ENCODE measurements around the gene SULT1B1. TPM values are rescaled to one million over a fixed set of nuclear protein-coding genes. Genes with fewer than 3 reads are reported as not detected.
"Not testable (repeated sequence)": the region's sequence is repeated elsewhere in the genome, so short reads cannot be mapped to it uniquely, and the experiment has no call there.

The SULT1B1 gene
- total RNA-seq (2014; rRNA removed; shearing (Covaris generic)) = 0.02 and 0.28 TPM in 2 replicates

DNA sequence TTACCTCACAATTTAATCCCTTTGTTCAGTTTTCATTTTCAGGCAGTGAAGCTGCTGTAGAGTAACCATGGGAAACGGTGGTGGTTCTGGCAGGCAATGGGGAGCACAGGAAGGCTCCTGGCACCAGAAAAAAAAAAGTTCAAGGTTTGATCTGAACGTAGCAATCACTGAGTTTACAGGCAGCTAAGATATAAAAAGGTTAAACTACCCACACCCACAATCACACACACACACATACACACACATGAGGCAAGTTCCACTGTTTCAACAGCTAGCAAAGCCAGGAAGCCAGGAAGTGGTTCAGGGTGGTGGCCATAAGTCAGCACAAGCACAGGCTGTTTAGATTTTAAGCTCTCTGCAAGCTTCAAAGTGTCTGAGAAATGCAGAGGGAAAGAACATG is at the start of gene SULT1B1:
Gene SULT1B1, minus strand, starts transcription at position 166 of the 400 bp plus-strand sequence. CDS start 5,403 bp downstream, outside the sequence.
- Histone ChIP-seq H3K36me3 (no peaks in the 10 kb centered on the region), H3K4me1 (peaks cover 5% of the 10 kb centered on the region), H3K9me3 (replicated peaks) (no peaks in the 10 kb centered on the region), H3K4me3 (peak within 1 kb of the TSS; percentile 39; the same call in 1 of the 2 replicates), H3K27me3 (no peaks in the 10 kb centered on the region), H3K27ac (no peak within 1 kb of the TSS)
- DNase-seq = no peak

DNA sequence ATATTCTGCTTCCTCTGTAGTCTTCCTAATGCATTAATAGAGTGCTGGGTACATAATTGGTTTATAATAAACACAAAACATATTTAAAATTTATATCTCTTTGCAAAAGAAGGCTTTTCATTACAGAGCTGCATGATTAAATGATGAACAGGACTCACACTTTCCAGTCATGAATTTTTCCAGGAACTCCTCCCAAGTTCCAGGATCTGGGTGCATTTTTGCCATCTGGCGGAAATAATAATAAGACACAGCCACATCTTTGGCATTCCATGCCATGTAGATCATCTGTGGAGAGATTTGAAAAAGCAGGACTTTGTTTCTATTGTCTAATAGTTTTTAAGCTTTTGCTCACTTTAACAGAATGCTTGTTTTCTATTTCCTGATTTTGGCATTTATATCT is 40.2 kb upstream of the SULT1B1 start:
- H3K9me3 ChIP-seq (replicated peaks) = no peaks in the 10 kb centered on the region
- DNase-seq = no peak
- no peaks in the 10 kb centered on the region for H3K4me1 ChIP-seq
- no peak overlapping the region for H3K4me3 ChIP-seq
- no peaks in the 10 kb centered on the region for H3K36me3 ChIP-seq
- H3K27ac ChIP-seq = no peak overlapping the region
- H3K27me3 ChIP-seq = no peaks in the 10 kb centered on the region

DNA sequence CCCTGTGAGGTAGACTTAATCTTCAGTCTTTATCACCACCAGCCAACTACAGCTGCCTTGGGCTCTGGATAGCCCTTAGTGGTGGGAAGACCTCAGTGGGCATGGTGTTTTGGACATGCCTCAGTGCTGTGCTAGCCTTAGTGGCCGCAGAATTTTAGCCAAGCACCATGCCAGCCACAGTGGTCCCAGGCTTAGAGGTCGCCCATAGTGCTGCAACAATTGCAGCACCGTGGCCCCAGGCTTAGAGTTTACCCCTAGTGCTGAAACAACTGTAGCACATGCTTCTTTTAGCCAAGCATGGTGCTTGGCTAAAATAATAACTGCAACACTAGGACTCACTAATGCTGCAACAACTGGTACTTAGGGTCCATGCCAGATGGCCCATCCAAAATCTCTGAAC is 38.9 kb upstream of the SULT1B1 start:
- DNase-seq = no peak
- no peak overlapping the region for H3K4me3 ChIP-seq
- no peaks in the 10 kb centered on the region for H3K4me1 ChIP-seq
- H3K27me3 ChIP-seq = no peaks in the 10 kb centered on the region
- H3K27ac ChIP-seq = no peak overlapping the region
- H3K36me3 ChIP-seq = no peaks in the 10 kb centered on the region
- no peaks in the 10 kb centered on the region for H3K9me3 ChIP-seq (replicated peaks)

DNA sequence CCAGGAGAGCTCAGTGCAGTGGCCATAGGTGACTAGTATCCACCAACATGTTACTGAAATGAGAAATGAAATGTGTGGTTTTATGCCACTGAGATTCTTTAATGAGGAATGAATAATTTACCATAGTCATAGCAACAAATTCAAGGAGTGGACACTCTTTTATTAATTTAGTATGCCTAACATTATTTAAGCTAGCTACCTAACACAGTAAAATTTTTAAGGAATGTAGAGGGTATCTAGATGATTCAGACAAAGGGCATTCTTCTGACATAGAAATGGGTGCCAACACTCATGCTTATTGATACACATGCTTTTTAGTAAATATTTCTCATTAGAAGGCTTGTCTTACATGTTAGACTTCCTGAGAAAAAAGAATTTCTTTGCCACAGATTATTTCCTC is 33.3 kb upstream of the SULT1B1 start:
- H3K4me1 ChIP-seq = no peaks in the 10 kb centered on the region
- H3K36me3 ChIP-seq = no peaks in the 10 kb centered on the region
- no peaks in the 10 kb centered on the region for H3K27me3 ChIP-seq
- H3K9me3 ChIP-seq (replicated peaks) = no peaks in the 10 kb centered on the region
- no peak overlapping the region for H3K4me3 ChIP-seq
- no peak for DNase-seq
- H3K27ac ChIP-seq = no peak overlapping the region

GRCh38 chr4:69787879-69788278 is 27.5 kb upstream of the SULT1B1 start:
- Histone ChIP-seq H3K4me1 (no peaks in the 10 kb centered on the region), H3K4me3 (no peak overlapping the region), H3K27ac (no peak overlapping the region), H3K36me3 (no peaks in the 10 kb centered on the region), H3K9me3 (replicated peaks) (no peaks in the 10 kb centered on the region), H3K27me3 (no peaks in the 10 kb centered on the region)
- DNase-seq = no peak

- Histone ChIP-seq H3K4me1 (no peaks in the 10 kb centered on the region), H3K9me3 (replicated peaks) (no peaks in the 10 kb centered on the region), H3K27ac (no peak overlapping the region), H3K36me3 (no peaks in the 10 kb centered on the region), H3K27me3 (no peaks in the 10 kb centered on the region), H3K4me3 (no peak overlapping the region)
- DNase-seq = no peak
Observed at GRCh38 chr4:69786547-69786946, 26.1 kb upstream of the SULT1B1 start.

DNA sequence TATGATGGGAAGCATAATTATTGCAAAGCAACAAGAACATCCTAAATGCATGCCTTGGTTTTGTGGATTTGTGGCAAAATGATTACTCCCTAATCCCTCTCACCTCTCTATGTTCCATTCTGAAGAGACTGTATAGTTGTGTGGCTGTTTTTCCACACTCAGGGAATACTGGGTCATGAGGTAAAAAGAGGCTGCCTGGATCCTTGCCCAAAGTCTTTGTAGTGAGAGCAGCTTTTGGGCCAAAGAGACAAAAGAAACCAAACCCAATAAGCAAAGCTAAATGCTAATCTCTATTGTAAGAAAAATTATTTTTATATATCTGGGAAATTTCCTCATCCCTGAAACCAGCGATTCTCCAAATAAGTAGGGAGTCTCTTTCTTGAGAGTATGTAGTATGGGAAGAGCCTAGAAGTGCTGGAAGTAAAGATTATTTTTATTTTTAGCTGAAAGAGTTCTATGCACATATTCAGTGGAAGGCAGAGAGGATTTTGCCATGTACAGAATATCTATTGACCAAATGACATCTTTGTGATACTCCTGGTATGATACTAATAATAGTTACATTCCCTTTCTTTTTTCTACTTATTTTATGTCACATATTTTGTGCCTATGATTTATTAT is 24.9 kb upstream of the SULT1B1 start:
- Histone ChIP-seq H3K4me3 (no peak overlapping the region), H3K36me3 (no peaks in the 10 kb centered on the region), H3K27me3 (no peaks in the 10 kb centered on the region), H3K9me3 (replicated peaks) (no peaks in the 10 kb centered on the region), H3K27ac (no peak overlapping the region), H3K4me1 (no peaks in the 10 kb centered on the region)
- DNase-seq = no peak

DNA sequence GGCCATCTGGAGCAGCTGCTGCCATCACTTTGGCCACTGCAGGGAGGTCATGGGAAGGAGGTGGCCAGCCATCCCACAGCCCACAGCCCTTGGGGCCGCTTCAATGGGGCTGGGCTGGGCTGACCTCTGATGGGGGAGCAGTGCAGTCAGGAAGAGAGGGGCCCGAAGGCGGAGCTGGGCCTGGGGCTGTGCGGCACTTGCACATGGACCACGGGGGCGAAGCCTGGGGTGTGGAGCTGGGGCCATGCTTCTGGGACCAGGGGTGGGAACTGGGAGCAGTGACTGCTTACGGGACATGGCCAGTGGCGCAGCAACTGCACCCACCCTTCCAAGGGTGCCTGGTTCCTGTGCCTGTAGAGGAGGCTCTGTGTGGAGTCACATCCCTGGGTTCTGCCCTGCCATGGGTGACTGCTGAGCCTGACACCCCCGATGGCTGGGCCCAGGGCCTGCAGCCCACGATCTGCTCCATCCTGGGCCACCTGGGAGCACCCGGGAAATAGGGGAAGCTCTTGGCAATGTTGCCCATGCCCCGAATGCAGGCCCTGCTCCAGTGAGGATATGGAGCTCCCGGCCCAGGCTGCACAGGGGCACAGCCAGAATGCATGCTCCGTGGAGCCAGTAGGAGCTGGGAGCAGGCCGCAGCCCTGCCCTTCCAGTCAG is 22.4 kb upstream of the SULT1B1 start:
- H3K27me3 ChIP-seq = no peaks in the 10 kb centered on the region
- no peaks in the 10 kb centered on the region for H3K36me3 ChIP-seq
- no peaks in the 10 kb centered on the region for H3K9me3 ChIP-seq (replicated peaks)
- no peak overlapping the region for H3K4me3 ChIP-seq
- no peaks in the 10 kb centered on the region for H3K4me1 ChIP-seq
- no peak overlapping the region for H3K27ac ChIP-seq
- DNase-seq = no peak

GRCh38 chr4:69781458-69782418 is 21.3 kb upstream of the SULT1B1 start:
- Histone ChIP-seq H3K9me3 (replicated peaks) (no peaks in the 10 kb centered on the region), H3K4me3 (no peak overlapping the region), H3K27ac (no peak overlapping the region), H3K27me3 (no peaks in the 10 kb centered on the region), H3K4me1 (no peaks in the 10 kb centered on the region), H3K36me3 (no peaks in the 10 kb centered on the region)
- no peak for DNase-seq

GRCh38 chr4:69780141-69780540 is 19.7 kb upstream of the SULT1B1 start:
- H3K27ac ChIP-seq = no peak overlapping the region
- no peak overlapping the region for H3K4me3 ChIP-seq
- no peaks in the 10 kb centered on the region for H3K27me3 ChIP-seq
- no peak for DNase-seq
- H3K4me1 ChIP-seq = no peaks in the 10 kb centered on the region
- no peaks in the 10 kb centered on the region for H3K9me3 ChIP-seq (replicated peaks)
- H3K36me3 ChIP-seq = no peaks in the 10 kb centered on the region

DNA sequence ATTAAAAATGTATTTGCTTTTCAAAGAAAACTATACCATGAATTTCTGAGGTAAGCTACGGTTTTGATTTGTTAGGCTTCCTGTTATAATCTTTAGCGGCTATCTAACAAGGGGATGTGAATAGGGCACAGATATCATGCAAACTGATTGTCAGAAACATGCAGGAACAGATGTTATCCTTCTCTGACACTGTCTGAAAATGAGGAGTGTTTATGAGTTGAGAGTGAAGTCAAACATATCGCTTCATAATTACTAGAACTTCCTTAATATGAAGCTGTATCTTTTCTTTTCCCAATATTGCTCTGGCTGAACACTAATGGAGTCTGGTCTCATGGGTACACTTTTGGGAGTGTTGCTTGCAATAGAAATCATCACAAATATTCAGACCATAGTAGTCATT is 16.3 kb upstream of the SULT1B1 start:
- Histone ChIP-seq H3K27ac (no peak overlapping the region), H3K27me3 (no peaks in the 10 kb centered on the region), H3K9me3 (replicated peaks) (no peaks in the 10 kb centered on the region), H3K4me1 (no peaks in the 10 kb centered on the region), H3K4me3 (no peak overlapping the region), H3K36me3 (no peaks in the 10 kb centered on the region)
- DNase-seq = no peak

DNA sequence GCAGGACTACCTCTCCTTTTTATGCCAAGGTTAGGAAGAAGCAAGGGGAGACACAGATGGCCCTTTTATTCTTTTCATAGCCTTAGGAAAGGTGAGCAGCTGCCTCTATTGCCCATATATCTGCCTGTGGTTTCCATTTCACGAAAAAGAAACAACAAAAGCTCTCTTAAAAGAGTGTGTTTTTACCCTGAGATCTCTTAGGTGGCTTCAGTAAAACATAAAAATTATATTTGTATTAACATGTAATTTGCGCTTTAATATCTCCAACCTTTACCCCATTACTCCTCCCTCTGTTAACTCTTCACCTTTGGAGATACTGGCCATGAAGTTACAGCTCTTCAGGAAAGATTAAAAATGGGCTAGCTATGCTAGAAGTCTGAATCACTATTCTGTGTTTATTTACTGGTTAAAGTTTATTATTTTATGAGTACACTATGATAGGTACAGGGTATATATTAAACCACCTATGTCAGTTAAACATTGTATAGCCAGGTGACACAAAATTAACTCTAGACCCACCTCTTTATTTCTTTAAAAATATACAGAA is 15.0 kb upstream of the SULT1B1 start:
- Histone ChIP-seq H3K27me3 (no peaks in the 10 kb centered on the region), H3K27ac (no peak overlapping the region), H3K9me3 (replicated peaks) (no peaks in the 10 kb centered on the region), H3K36me3 (no peaks in the 10 kb centered on the region), H3K4me1 (no peaks in the 10 kb centered on the region), H3K4me3 (no peak overlapping the region)
- DNase-seq = no peak

GRCh38 chr4:69773484-69773883 is 13.1 kb upstream of the SULT1B1 start:
- H3K4me1 ChIP-seq = no peaks in the 10 kb centered on the region
- no peak overlapping the region for H3K27ac ChIP-seq
- H3K27me3 ChIP-seq = no peaks in the 10 kb centered on the region
- H3K4me3 ChIP-seq = no peak overlapping the region
- DNase-seq = no peak
- H3K9me3 ChIP-seq (replicated peaks) = no peaks in the 10 kb centered on the region
- no peaks in the 10 kb centered on the region for H3K36me3 ChIP-seq

DNA sequence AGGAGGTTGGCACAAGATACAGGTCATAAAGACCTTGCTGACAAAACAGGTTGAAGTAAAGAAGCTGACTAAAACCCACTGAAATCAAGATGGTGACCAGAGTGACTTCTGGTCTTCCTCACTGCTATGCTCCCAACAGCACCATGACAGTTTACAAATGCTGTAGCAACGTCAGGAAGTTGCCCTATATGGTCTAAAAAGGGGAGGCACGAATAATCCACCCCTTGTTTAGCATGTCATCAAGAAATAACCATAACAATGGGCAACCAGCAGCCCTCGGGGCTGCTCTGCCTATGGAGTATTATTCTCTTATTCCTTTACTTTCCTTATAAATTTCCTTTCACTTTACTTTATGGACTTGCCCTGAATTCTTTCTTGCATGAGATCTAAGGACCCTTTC is 8.1 kb upstream of the SULT1B1 start:
- not testable (repeated sequence) for H3K9me3 ChIP-seq (replicated peaks); H3K27me3 ChIP-seq; DNase-seq; H3K4me1 ChIP-seq; H3K27ac ChIP-seq; H3K4me3 ChIP-seq; H3K36me3 ChIP-seq

GRCh38 chr4:69765751-69766150 is 5.3 kb upstream of the SULT1B1 start:
- no peaks in the 10 kb centered on the region for H3K27me3 ChIP-seq
- no peak overlapping the region for H3K4me3 ChIP-seq
- DNase-seq = no peak
- no peak overlapping the region for H3K27ac ChIP-seq
- no peaks in the 10 kb centered on the region for H3K36me3 ChIP-seq
- no peaks in the 10 kb centered on the region; the same call in 1 of the 2 replicates for H3K4me1 ChIP-seq
- H3K9me3 ChIP-seq (replicated peaks) = no peaks in the 10 kb centered on the region

Data from SJCRH30 (cell line).